Measurements from ENCODE around the gene DCP1B. TPM values are rescaled to one million over a fixed set of nuclear protein-coding genes. Genes with fewer than 3 reads are reported as not detected.
A peak's percentile ranks its signal among the peaks of the same experiment; 100 is the strongest.

Gene DCP1B
- total RNA-seq, 2 donors from 2014 or later = 18.3 to 35.4 TPM

- Histone ChIP-seq H3K27me3 (ENCODE audit: control insufficient read depth, insufficient read depth, low read length, poor library complexity, severe bottlenecking) (peaks cover 70% of the 10 kb centered on the region), H3K4me1 (ENCODE audit: control insufficient read depth, insufficient read depth, low read length) (no peaks in the 10 kb centered on the region), H3K36me3 (ENCODE audit: control insufficient read depth, insufficient read depth, low read length) (no peaks in the 10 kb centered on the region), H3K27ac (ENCODE audit: low read depth, low read length) (no peak overlapping the region), H3K9me3 (ENCODE audit: control insufficient read depth, low read length) (no peaks in the 10 kb centered on the region), H3K4me3 (ENCODE audit: low read length) (peak overlapping the region; percentile 48), H3K9ac (ENCODE audit: extremely low read depth, low read length, poor library complexity, severe bottlenecking) (no peak overlapping the region)
- Mint-ChIP-seq H3K4me3 (peak overlapping the region; percentile 38), H3K36me3 (ENCODE audit: low read depth) (no peaks in the 10 kb centered on the region), H3K27ac (no peak overlapping the region), H3K4me1 (no peaks in the 10 kb centered on the region), H3K27me3 (ENCODE audit: insufficient read depth) (peaks cover 88% of the 10 kb centered on the region), H3K9me3 (no peaks in the 10 kb centered on the region)
- no peak for DNase-seq
- no peak for TF ChIP-seq CTCF (conservative IDR thresholded peaks at IDR 0.05)
- 82 to 93% methylated on average over 2 to 13 of the region's 15 CpGs for WGBS, 2 experiments (ENCODE audit: insufficient coverage in 1 of 2, insufficient read length in 1 of 2)
These were observed 31.3 kb upstream of the DCP1B start for GRCh38 chr12:2035431-2036055.

- H3K9me3 ChIP-seq (ENCODE audit: control insufficient read depth, low read length) = no peaks in the 10 kb centered on the region
- H3K27ac ChIP-seq (ENCODE audit: low read depth, low read length) = no peak overlapping the region
- Mint-ChIP-seq H3K4me3 (peak overlapping the region; percentile 38), H3K4me1 (no peaks in the 10 kb centered on the region), H3K9me3 (no peaks in the 10 kb centered on the region), H3K27me3 (ENCODE audit: insufficient read depth) (peaks cover 82% of the 10 kb centered on the region), H3K27ac (no peak overlapping the region), H3K36me3 (ENCODE audit: low read depth) (no peaks in the 10 kb centered on the region)
- H3K4me3 ChIP-seq (ENCODE audit: low read length) = peak overlapping the region; percentile 48
- no peaks in the 10 kb centered on the region for H3K4me1 ChIP-seq (ENCODE audit: control insufficient read depth, insufficient read depth, low read length)
- H3K27me3 ChIP-seq (ENCODE audit: control insufficient read depth, insufficient read depth, low read length, poor library complexity, severe bottlenecking) = peaks cover 63% of the 10 kb centered on the region
- 17 to 40% methylated on average over 19 to 47 of the region's 47 CpGs for WGBS, 2 experiments (ENCODE audit: insufficient coverage in 1 of 2, insufficient read length in 1 of 2)
- TF ChIP-seq CTCF (conservative IDR thresholded peaks at IDR 0.05) = peak; percentile 100
- no peak overlapping the region for H3K9ac ChIP-seq (ENCODE audit: extremely low read depth, low read length, poor library complexity, severe bottlenecking)
- H3K36me3 ChIP-seq (ENCODE audit: control insufficient read depth, insufficient read depth, low read length) = no peaks in the 10 kb centered on the region
- DNase-seq = peak; percentile 97
These were observed 30.6 kb upstream of the DCP1B start for GRCh38 chr12:2034633-2035430.

DNA sequence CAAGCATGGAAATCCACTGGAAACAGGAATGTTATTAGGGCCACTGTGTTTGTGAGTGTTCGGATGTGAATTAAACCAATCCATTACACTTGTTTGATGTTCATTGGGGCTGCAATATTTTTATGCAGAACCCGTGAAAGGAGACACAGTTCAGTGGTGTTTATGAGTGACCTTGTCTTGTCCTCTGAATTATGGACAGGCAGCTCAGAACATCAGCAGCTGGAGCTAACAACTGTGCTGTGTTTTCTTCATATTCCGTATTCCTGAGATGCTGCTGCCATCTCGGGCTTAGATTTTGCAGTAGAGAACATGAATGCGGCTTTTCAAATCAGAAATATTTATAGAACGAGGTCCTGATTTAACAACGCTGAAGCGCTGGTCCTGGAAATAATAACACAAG lies 28.2 kb upstream of the DCP1B start:
- TF ChIP-seq CTCF (conservative IDR thresholded peaks at IDR 0.05) = no peak
- Histone ChIP-seq H3K27me3 (ENCODE audit: control insufficient read depth, insufficient read depth, low read length, poor library complexity, severe bottlenecking) (peaks cover 50% of the 10 kb centered on the region), H3K4me3 (ENCODE audit: low read length) (no peak overlapping the region), H3K9me3 (ENCODE audit: control insufficient read depth, low read length) (no peaks in the 10 kb centered on the region), H3K36me3 (ENCODE audit: control insufficient read depth, insufficient read depth, low read length) (no peaks in the 10 kb centered on the region), H3K9ac (ENCODE audit: extremely low read depth, low read length, poor library complexity, severe bottlenecking) (no peak overlapping the region), H3K4me1 (ENCODE audit: control insufficient read depth, insufficient read depth, low read length) (no peaks in the 10 kb centered on the region), H3K27ac (ENCODE audit: low read depth, low read length) (no peak overlapping the region)
- Mint-ChIP-seq H3K27ac (no peak overlapping the region), H3K4me3 (no peak overlapping the region), H3K4me1 (no peaks in the 10 kb centered on the region), H3K9me3 (no peaks in the 10 kb centered on the region), H3K27me3 (ENCODE audit: insufficient read depth) (peaks cover 61% of the 10 kb centered on the region), H3K36me3 (ENCODE audit: low read depth) (no peaks in the 10 kb centered on the region)
- peak; percentile 1 for DNase-seq
- 90 to 92% methylated on average over 8 of the region's 8 CpGs for WGBS, 2 experiments (ENCODE audit: insufficient coverage in 1 of 2, insufficient read length in 1 of 2)

Data from endodermal cell (in vitro differentiated cells).